SHP77 (cell line): ENCODE measurements around the gene SFPQ.
"Not testable (repeated sequence)": the region's sequence is repeated elsewhere in the genome, so short reads cannot be mapped to it uniquely, and the experiment has no call there.

Experiments
- DNase-seq, 2 experiments: peaks; one replicate each; lab custom pipeline; 2025; lab: John Stamatoyannopoulos, UW

SFPQ gene

GRCh38 chr1:35142294-35142693 is 50.7 kb downstream of the SFPQ start:
- not testable (repeated sequence) for DNase-seq

- not testable (repeated sequence) for DNase-seq
These were observed 55.4 kb downstream of the SFPQ start for GRCh38 chr1:35137590-35137989.

- DNase-seq: no peak
These were observed 56.2 kb downstream of the SFPQ start for GRCh38 chr1:35136780-35137179.
